Ovary (tissue), 3 donors: Measurements from ENCODE around the gene GHRH.

Experiments
- CTCF ChIP-seq, 3 donors: fragments of 450-650 bp in 2 of 3; fragments of 200-600 bp in 1 of 3; IDR thresholded peaks; one replicate each; pipeline versions ENCODE4 v1.5.1 to v1.8.0; 2016 to 2022; ENCODE audit warnings: antibody characterized with exemption in 3 of 3, mild to moderate bottlenecking in 1 of 3
- EP300 ChIP-seq: sonication (generic); formaldehyde crosslinking; IDR thresholded peaks from one replicate; pipeline ENCODE4 v1.6.1; 2017; ENCODE audit warnings: antibody characterized with exemption
- POLR2A ChIP-seq: fragments of 450-650 bp; IDR thresholded peaks from one replicate; pipeline ENCODE4 v1.6.1; 2017; ENCODE audit warnings: antibody characterized with exemption, mild to moderate bottlenecking, moderate library complexity
- donor health status: DM: no; HTN: no; CAD: no.

DNA sequence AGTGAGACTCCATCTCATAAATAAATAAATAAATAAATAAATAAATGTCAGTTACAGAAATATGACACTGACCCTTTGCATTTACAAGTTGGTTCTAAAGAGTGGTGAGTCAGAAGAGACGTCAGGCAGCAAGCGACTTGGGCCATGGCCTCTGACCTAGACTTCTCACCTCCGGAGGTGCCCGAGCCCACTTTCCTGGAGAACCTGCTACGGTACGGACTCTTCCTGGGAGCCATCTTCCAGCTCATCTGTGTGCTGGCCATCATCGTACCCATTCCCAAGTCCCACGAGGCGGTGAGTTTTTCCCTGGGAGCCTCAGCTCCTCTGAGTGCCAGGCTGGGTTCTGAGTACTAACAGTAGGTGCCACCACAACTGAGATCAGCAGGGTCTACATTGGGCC lies 39.5 kb upstream of the GHRH start:
- TF ChIP-seq CTCF (IDR thresholded peaks at IDR 0.05) (no peak), POLR2A (no peak), EP300 (no peak)
